Measurements from ENCODE around the gene SERINC2. TPM values are rescaled to one million over a fixed set of nuclear protein-coding genes. Genes with fewer than 3 reads are reported as not detected.

Gene SERINC2
- total RNA-seq, 1 donor: 10.9 TPM

- Histone ChIP-seq H3K4me3 (ENCODE audit: insufficient read depth, low read length) (no peak overlapping the region), H3K9me3 (ENCODE audit: low read depth, low read length) (no peaks in the 10 kb centered on the region), H3K27me3 (ENCODE audit: insufficient read depth, low read length) (peaks cover 21% of the 10 kb centered on the region), H3K36me3 (ENCODE audit: insufficient read depth, low read length) (no peaks in the 10 kb centered on the region), H3K27ac (ENCODE audit: low read depth, low read length) (no peak overlapping the region), H3K4me2 (ENCODE audit: insufficient read depth, low read length) (no peak overlapping the region), H3K4me1 (ENCODE audit: insufficient read depth, low read length) (no peaks in the 10 kb centered on the region), H2AFZ (ENCODE audit: low read length) (no peak overlapping the region), H4K20me1 (ENCODE audit: insufficient read depth, low read length) (no peaks in the 10 kb centered on the region), H3K79me2 (ENCODE audit: insufficient read depth, low read length) (no peaks in the 10 kb centered on the region)
- TF ChIP-seq CTCF (IDR thresholded peaks at IDR 0.05; ENCODE audit: extremely low read depth, low read depth, low read length): no peak
- DNase-seq (ENCODE audit: insufficient read length, low spot score, missing footprints): no peak
Measured at GRCh38 chr1:31447210-31447609, 34.2 kb downstream of the SERINC2 start.

GRCh38 chr1:31453384-31454079 is 40.5 kb downstream of the SERINC2 start:
- peaks cover 11% of the 10 kb centered on the region for H3K9me3 ChIP-seq (ENCODE audit: low read depth, low read length)
- TF ChIP-seq CTCF (IDR thresholded peaks at IDR 0.05; ENCODE audit: extremely low read depth, low read depth, low read length): no peak
- H3K4me3 ChIP-seq (ENCODE audit: insufficient read depth, low read length): no peak overlapping the region
- no peaks in the 10 kb centered on the region for H3K79me2 ChIP-seq (ENCODE audit: insufficient read depth, low read length)
- H3K27ac ChIP-seq (ENCODE audit: low read depth, low read length): no peak overlapping the region
- no peaks in the 10 kb centered on the region for H4K20me1 ChIP-seq (ENCODE audit: insufficient read depth, low read length)
- H3K4me1 ChIP-seq (ENCODE audit: insufficient read depth, low read length): no peaks in the 10 kb centered on the region
- no peak overlapping the region for H3K4me2 ChIP-seq (ENCODE audit: insufficient read depth, low read length)
- no peak overlapping the region for H2AFZ ChIP-seq (ENCODE audit: low read length)
- no peak for DNase-seq (ENCODE audit: insufficient read length, low spot score, missing footprints)
- H3K36me3 ChIP-seq (ENCODE audit: insufficient read depth, low read length): no peaks in the 10 kb centered on the region
- peaks cover 26% of the 10 kb centered on the region for H3K27me3 ChIP-seq (ENCODE audit: insufficient read depth, low read length)

- no peak overlapping the region for H3K4me2 ChIP-seq (ENCODE audit: insufficient read depth, low read length)
- peaks cover 43% of the 10 kb centered on the region for H3K27me3 ChIP-seq (ENCODE audit: insufficient read depth, low read length)
- no peak for DNase-seq (ENCODE audit: insufficient read length, low spot score, missing footprints)
- H3K4me3 ChIP-seq (ENCODE audit: insufficient read depth, low read length): no peak overlapping the region
- peaks cover 15% of the 10 kb centered on the region for H3K9me3 ChIP-seq (ENCODE audit: low read depth, low read length)
- H3K79me2 ChIP-seq (ENCODE audit: insufficient read depth, low read length): no peaks in the 10 kb centered on the region
- TF ChIP-seq CTCF (IDR thresholded peaks at IDR 0.05; ENCODE audit: extremely low read depth, low read depth, low read length): no peak
- no peaks in the 10 kb centered on the region for H4K20me1 ChIP-seq (ENCODE audit: insufficient read depth, low read length)
- H3K27ac ChIP-seq (ENCODE audit: low read depth, low read length): no peak overlapping the region
- H3K36me3 ChIP-seq (ENCODE audit: insufficient read depth, low read length): no peaks in the 10 kb centered on the region
- no peaks in the 10 kb centered on the region for H3K4me1 ChIP-seq (ENCODE audit: insufficient read depth, low read length)
- no peak overlapping the region for H2AFZ ChIP-seq (ENCODE audit: low read length)
Measured at GRCh38 chr1:31458287-31458896, 45.4 kb downstream of the SERINC2 start.

- H2AFZ ChIP-seq (ENCODE audit: low read length): no peak overlapping the region
- no peaks in the 10 kb centered on the region for H3K36me3 ChIP-seq (ENCODE audit: insufficient read depth, low read length)
- H4K20me1 ChIP-seq (ENCODE audit: insufficient read depth, low read length): no peaks in the 10 kb centered on the region
- no peak for DNase-seq (ENCODE audit: insufficient read length, low spot score, missing footprints)
- peaks cover 38% of the 10 kb centered on the region for H3K27me3 ChIP-seq (ENCODE audit: insufficient read depth, low read length)
- H3K4me2 ChIP-seq (ENCODE audit: insufficient read depth, low read length): no peak overlapping the region
- H3K4me1 ChIP-seq (ENCODE audit: insufficient read depth, low read length): no peaks in the 10 kb centered on the region
- H3K4me3 ChIP-seq (ENCODE audit: insufficient read depth, low read length): no peak overlapping the region
- TF ChIP-seq CTCF (IDR thresholded peaks at IDR 0.05; ENCODE audit: extremely low read depth, low read depth, low read length): peak; percentile 42
- peaks cover 11% of the 10 kb centered on the region for H3K9me3 ChIP-seq (ENCODE audit: low read depth, low read length)
- no peaks in the 10 kb centered on the region for H3K79me2 ChIP-seq (ENCODE audit: insufficient read depth, low read length)
- no peak overlapping the region for H3K27ac ChIP-seq (ENCODE audit: low read depth, low read length)
Measured at GRCh38 chr1:31460027-31460426, 47.0 kb downstream of the SERINC2 start.
